ENCODE results near the gene COBL. TPM values are rescaled to one million over a fixed set of nuclear protein-coding genes. Genes with fewer than 3 reads are reported as not detected.

Gene COBL
- total RNA-seq, 1 donor from 2014 or later: 0.05 TPM

DNA sequence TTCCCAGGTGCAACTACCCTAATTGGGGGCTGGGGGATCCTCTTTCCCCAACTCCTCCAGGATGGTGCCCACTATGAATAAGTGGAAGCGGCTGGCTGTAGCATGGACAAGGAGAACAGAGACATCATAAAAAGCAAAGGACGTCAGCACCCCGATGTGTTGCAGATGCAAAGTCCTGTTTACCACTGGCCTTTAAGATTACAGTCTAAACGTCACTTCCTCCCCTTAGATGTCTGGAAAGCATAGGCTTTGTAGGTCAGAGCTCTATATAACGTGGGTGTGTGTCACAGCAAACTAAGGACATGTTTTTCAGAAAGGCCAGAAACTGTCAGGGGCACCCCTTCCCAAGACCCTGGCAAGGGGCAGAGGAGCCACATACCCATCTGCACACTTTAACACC lies 7.9 kb downstream of the COBL start:
- H3K27me3 Mint-ChIP-seq (ENCODE audit: low read depth): peaks cover 29% of the 10 kb centered on the region
- no peaks in the 10 kb centered on the region for H3K4me1 Mint-ChIP-seq
- no peak for DNase-seq (ENCODE audit: low read depth, low spot score)
- H3K4me3 Mint-ChIP-seq: no peak overlapping the region
- H3K9me3 Mint-ChIP-seq: no peaks in the 10 kb centered on the region
- TF ChIP-seq, protein P1, sequence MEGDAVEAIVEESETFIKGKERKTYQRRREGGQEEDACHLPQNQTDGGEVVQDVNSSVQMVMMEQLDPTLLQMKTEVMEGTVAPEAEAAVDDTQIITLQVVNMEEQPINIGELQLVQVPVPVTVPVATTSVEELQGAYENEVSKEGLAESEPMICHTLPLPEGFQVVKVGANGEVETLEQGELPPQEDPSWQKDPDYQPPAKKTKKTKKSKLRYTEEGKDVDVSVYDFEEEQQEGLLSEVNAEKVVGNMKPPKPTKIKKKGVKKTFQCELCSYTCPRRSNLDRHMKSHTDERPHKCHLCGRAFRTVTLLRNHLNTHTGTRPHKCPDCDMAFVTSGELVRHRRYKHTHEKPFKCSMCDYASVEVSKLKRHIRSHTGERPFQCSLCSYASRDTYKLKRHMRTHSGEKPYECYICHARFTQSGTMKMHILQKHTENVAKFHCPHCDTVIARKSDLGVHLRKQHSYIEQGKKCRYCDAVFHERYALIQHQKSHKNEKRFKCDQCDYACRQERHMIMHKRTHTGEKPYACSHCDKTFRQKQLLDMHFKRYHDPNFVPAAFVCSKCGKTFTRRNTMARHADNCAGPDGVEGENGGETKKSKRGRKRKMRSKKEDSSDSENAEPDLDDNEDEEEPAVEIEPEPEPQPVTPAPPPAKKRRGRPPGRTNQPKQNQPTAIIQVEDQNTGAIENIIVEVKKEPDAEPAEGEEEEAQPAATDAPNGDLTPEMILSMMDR (conservative IDR thresholded peaks at IDR 0.05): no peak
- no peaks in the 10 kb centered on the region for H3K36me3 Mint-ChIP-seq (ENCODE audit: low read depth)
- no peak overlapping the region for H3K27ac Mint-ChIP-seq (ENCODE audit: unreplicated experiment)

DNA sequence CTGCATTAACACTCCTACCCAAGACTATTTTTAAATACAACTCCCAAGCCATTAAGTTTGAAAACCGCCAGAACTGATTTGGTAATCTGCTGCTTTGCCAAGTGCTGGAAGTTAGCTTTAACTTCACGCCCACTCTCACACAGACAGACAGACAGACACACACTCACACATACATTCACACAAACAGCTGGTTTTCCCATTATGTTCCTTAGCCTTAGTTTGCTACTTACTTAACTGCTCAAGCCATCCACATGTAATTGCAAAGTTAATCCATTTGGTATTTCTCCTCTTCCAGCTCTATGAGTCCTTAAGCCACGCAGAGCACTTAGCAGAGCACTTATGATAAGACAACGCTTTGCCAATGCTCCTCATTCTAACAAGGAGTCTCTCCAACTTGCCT lies 8.3 kb downstream of the COBL start:
- no peak overlapping the region for H3K27ac Mint-ChIP-seq (ENCODE audit: unreplicated experiment)
- H3K9me3 Mint-ChIP-seq: no peaks in the 10 kb centered on the region
- no peaks in the 10 kb centered on the region for H3K4me1 Mint-ChIP-seq
- TF ChIP-seq, protein P1 (conservative IDR thresholded peaks at IDR 0.05): no peak
- no peaks in the 10 kb centered on the region for H3K36me3 Mint-ChIP-seq (ENCODE audit: low read depth)
- DNase-seq (ENCODE audit: low read depth, low spot score): no peak
- no peak overlapping the region for H3K4me3 Mint-ChIP-seq
- H3K27me3 Mint-ChIP-seq (ENCODE audit: low read depth): peaks cover 26% of the 10 kb centered on the region

- TF ChIP-seq, protein P1 (conservative IDR thresholded peaks at IDR 0.05): no peak
- Mint-ChIP-seq H3K4me1 (no peaks in the 10 kb centered on the region), H3K9me3 (no peaks in the 10 kb centered on the region)
Measured at GRCh38 chr7:51307651-51308210, 8.9 kb downstream of the COBL start.

DNA sequence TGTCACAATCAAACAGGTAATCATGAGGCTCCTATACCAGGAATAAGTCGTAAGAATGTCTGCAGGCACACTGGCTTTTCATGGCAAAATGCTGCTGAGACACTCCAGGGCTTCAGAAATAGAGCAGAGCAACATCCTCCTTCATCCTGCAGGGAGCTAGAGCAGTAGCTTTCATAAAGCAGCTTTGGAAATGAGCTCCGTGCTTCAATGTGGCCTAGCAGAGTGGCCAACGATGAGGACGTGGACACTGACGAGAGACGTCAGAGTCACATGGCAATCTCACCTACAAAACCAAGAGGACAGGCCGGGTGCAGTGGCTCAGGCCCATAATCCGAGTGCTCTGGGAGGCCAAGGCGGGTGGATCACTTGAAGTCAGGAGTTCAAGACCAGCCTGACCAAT lies 9.8 kb downstream of the COBL start:
- TF ChIP-seq, protein P1 (conservative IDR thresholded peaks at IDR 0.05): no peak
- no peaks in the 10 kb centered on the region for H3K4me1 Mint-ChIP-seq

More at GRCh38 chr7:51307651-51308210, 8.9 kb downstream of the COBL start:
- H3K4me3 Mint-ChIP-seq: no peak overlapping the region
- no peaks in the 10 kb centered on the region for H3K36me3 Mint-ChIP-seq (ENCODE audit: low read depth)
- DNase-seq (ENCODE audit: low read depth, low spot score): no peak
- peaks cover 24% of the 10 kb centered on the region for H3K27me3 Mint-ChIP-seq (ENCODE audit: low read depth)
- no peak overlapping the region for H3K27ac Mint-ChIP-seq (ENCODE audit: unreplicated experiment)

DNA sequence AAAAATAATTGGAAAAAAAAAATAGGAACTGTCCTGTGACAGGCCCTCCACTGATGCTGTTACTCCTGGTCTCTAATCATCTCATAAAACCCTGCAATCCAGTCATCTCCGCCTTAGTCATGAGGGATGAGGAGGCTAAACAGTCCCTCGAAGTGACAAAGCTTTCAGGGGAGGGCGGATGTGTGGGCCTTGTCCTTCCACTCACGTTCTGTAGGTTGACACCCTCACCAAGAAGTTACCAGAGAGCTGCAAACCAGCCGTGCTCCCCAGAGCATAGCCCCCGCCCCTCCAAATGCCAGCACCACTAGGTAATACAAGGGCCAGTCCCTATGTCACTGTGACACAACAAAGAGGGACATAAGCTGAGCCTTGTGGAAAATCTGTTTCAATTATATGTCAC lies 11.9 kb downstream of the COBL start:
- Mint-ChIP-seq H3K4me1 (no peaks in the 10 kb centered on the region), H3K27ac (ENCODE audit: unreplicated experiment) (no peak overlapping the region), H3K27me3 (ENCODE audit: low read depth) (peaks cover 11% of the 10 kb centered on the region), H3K36me3 (ENCODE audit: low read depth) (no peaks in the 10 kb centered on the region), H3K4me3 (no peak overlapping the region), H3K9me3 (no peaks in the 10 kb centered on the region)
- no peak for DNase-seq (ENCODE audit: low read depth, low spot score)
- TF ChIP-seq, protein P1 (conservative IDR thresholded peaks at IDR 0.05): no peak

More for the DNA sequence above, 9.8 kb downstream of the COBL start:
- no peak overlapping the region for H3K4me3 Mint-ChIP-seq
- H3K9me3 Mint-ChIP-seq: no peaks in the 10 kb centered on the region
- H3K27me3 Mint-ChIP-seq (ENCODE audit: low read depth): peaks cover 21% of the 10 kb centered on the region
- no peak overlapping the region for H3K27ac Mint-ChIP-seq (ENCODE audit: unreplicated experiment)
- DNase-seq (ENCODE audit: low read depth, low spot score): no peak
- no peaks in the 10 kb centered on the region for H3K36me3 Mint-ChIP-seq (ENCODE audit: low read depth)

Data from neural crest cell (in vitro differentiated cells).